ENCODE measurements around the gene OR2T8.

DNA sequence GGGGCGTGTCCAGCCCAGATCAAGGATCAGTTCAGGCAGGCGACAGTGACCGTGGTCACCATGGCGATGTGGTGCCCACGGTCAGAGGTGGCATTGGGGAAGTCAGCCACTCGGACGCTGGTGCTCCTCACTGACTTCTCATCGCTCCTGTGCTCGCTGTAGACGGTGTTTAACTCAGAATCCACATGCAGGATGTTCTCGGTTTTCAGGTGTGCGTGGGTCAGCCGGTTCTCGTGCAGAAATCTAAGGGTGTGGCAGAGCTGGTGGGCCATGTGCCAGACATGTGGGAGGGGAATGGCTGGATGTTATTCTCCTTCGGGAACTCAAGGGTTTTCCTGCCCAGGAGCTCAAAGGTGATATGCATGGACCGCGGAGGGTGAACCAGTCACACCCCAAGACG lies 16.4 kb downstream of the OR2T8 start:
- TF ChIP-seq, protein P1, sequence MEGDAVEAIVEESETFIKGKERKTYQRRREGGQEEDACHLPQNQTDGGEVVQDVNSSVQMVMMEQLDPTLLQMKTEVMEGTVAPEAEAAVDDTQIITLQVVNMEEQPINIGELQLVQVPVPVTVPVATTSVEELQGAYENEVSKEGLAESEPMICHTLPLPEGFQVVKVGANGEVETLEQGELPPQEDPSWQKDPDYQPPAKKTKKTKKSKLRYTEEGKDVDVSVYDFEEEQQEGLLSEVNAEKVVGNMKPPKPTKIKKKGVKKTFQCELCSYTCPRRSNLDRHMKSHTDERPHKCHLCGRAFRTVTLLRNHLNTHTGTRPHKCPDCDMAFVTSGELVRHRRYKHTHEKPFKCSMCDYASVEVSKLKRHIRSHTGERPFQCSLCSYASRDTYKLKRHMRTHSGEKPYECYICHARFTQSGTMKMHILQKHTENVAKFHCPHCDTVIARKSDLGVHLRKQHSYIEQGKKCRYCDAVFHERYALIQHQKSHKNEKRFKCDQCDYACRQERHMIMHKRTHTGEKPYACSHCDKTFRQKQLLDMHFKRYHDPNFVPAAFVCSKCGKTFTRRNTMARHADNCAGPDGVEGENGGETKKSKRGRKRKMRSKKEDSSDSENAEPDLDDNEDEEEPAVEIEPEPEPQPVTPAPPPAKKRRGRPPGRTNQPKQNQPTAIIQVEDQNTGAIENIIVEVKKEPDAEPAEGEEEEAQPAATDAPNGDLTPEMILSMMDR (IDR thresholded peaks at IDR 0.05) = no peak
- TF ChIP-seq POLR2A (IDR thresholded peaks at IDR 0.05) = no peak
